ENCODE data around the gene KCNH5.
"Not testable (repeated sequence)": the region's sequence is repeated elsewhere in the genome, so short reads cannot be mapped to it uniquely, and the experiment has no call there.

KCNH5 gene

DNA sequence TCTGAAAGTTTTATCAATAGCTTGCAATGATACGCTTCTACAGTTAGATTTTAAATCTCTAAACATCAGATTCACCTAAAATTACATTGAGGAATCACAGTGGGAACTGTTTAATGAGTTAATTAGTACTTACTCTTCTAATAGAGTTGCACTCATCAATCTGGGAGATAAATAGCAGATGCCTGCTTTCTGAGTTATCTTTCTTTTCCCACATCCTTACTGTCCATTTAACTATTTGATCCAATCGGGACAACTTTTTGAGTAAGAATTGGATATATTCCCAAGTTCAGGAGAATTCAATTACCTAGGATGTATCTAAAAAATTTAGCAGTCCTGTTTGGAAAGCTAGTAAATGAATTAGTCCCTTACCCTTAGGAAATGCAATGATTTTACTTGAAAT is 162.3 kb downstream of the KCNH5 start:
- no peak for DNase-seq (ENCODE audit: low read depth in 2 of 2)

DNA sequence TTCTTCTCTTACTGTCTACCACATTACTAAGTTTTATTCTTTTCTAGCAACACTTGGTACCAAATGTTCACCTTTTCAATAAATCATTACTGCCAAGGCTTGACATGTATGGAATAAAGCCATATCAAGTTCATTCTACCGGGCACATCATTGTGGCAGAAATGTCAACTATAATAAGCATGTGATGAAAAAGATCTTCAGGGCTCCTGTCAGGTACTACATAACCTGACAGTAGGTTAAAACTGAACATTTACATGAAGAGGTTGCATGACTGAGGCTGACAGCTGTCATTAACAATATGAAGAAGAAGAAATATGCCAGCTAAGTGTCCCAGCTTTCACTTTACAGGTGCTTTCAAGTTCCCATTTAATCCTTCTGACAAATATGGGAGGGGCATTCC is 178.9 kb downstream of the KCNH5 start:
- DNase-seq (ENCODE audit: low read depth in 2 of 2): no peak

DNA sequence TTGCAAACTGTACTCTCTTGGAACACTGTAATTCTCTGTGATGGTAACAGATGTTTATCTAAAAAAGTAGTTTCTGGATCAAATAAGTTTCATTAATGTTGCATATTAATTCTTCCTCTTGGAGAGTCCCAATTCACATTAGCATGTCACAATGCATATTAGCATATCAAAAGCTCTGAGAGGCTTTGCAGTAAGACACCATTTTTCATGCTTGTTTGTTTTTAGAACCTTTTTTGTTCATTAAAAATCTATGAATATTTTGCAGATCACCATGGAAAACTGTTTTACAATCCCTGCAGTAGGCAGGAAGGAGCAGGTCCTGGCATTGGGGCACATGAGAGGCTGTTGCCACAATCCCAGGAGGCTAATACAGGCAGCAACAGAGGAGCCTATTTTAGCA is 180.7 kb downstream of the KCNH5 start:
- DNase-seq (ENCODE audit: low read depth in 2 of 2): no peak

DNA sequence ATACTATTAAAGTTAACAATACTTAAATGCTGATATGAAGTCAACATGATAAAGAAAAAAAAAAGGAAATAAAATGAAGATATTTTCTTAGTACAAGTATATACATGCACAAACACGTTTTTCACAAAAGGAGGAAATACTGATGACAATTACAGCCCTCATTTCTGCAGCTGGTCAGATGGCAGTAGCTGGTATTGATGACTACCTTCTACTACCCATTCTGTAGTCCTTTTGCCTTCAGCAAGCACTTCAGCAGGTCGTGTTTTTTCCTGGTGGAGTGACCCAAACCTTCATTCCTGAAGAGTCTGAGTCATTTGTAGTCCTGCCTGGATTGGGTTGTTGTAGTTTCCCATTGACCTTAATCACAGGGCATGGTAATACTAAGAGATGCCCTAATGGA is 187.2 kb downstream of the KCNH5 start:
- DNase-seq (ENCODE audit: low read depth in 2 of 2): not testable (repeated sequence)

DNA sequence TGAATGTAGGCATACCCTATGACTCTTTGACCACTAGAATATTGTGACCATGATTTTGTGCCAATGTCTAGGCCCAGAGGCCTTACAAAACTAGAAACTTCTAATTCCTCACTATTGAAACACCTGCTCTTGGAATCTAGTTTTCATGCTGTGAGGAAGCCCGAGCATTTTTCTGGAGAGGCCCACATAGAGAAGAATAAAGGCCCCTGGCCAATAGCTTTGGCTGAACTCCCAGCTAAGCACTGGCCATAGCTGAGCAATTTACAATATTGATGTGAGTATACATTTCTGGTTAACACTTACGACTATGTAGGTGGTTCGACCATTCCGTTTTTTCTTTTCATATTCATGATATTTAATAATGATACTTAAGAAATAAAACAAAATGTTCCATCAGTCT is 190.3 kb downstream of the KCNH5 start:
- DNase-seq (ENCODE audit: low read depth in 2 of 2): no peak

DNA sequence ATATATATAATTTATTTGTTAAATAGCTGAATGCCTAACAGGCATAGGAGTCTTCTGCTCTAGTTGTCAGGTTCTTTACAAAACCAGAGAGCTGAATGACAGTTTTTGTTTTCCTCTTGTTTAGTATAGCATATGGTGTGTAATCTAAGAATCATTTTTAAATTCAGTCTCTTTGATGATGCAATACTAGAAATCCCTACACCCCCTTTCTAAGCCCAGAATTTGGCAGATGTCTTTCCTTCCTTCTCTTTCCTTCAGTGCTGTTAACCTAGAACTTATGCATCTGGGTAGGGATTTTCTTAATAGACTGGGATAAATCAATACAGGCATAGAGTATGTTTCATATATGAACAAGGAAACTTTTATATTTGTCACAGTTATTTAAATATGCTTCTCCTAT is 198.1 kb downstream of the KCNH5 start:
- DNase-seq (ENCODE audit: low read depth in 2 of 2): no peak

DNA sequence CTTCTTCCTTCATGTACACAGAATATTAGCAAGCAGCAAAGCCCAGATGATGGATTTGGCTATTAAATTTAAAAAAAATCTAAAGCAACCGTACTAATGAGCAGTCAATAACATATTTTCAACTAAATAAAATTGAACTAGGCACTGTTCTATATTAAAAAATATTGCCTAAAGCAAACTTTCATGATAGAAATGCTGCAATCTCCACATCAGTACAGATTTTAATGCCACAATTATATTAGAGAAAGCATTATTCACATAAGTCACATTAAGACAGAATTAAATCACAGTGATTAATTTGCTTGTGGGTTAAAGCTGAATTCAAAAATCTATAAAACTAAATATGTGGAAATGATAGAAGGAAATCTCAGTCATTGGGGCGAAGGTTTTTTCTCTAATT is 200.7 kb downstream of the KCNH5 start:
- no peak for DNase-seq (ENCODE audit: low read depth in 2 of 2)

DNA sequence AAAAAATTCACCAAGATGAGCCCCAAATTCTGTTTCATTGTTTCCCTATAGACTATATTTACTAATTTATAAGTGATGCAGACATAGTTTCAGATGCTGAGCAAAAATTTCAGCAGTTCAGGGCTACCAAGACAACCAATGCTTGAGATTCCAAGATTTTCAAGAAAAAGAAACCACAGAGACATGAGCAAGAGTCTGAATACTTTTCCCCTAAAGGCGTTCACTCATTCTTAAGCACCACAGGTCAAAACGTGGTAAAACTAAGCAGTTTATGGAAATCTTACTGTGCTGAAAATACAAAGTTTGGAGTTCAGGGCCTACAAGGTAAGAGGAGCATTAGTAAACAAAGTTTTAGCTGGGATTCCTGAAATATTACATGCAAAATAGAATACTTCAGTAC is 221.2 kb downstream of the KCNH5 start:
- no peak for DNase-seq (ENCODE audit: low read depth in 2 of 2)

DNA sequence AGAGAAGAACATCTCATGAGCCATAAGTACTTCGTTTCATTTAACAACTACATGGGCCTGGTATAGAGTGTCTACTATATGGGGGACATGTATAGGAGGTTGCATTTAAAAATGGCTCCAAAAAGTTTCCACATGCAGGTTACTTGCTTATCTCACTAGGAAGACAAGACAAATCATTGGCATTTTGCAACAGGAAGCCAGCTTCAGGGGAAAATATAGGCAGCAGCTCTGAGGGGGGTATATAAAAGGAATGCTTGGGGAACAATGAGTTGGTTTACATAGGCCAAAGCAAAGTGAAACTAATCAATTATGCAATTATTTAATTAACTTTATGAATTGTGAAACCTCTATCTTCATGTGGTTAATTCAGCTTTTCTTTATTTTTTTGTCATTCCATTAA is 225.3 kb downstream of the KCNH5 start:
- no peak for DNase-seq (ENCODE audit: low read depth in 2 of 2)

DNA sequence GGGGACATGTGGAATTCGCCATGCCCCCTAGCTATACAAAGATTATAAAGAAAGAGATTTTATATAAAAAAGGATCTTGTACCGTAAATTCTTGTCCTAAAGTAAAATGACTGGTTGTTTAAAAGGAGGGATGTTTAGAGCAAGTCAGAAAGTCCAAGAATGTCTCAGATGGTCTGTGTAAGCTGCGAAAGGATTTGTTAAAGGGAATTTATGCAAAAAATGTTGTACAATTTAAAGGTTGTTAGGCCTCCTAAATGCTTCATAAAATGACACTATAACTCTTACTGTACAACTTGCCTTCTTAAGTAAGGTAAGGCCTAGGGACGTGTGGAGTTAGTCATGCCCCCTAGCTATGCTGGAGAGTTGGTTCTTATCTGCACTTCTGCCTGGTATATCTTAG is 237.6 kb downstream of the KCNH5 start:
- no peak for DNase-seq (ENCODE audit: low read depth in 2 of 2)

DNA sequence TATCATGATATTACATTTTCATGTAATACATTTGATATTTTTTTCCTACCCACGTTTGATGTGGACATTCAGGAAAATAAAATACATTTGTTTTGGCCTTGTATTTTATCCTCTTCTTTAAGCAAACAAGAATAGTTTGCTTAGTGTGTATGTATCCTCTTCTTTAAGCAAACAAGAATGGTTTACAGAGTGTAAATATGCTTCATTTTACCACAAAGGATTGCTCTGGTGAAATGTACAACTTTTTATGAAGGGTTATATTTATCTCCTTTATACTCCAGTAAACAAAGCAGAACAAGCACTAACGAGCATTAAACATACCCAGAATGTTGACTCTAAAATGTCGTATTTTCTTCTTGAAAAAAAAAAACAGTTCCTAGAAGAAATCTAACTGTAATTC is 244.7 kb downstream of the KCNH5 start:
- DNase-seq (ENCODE audit: low read depth in 2 of 2): no peak

DNA sequence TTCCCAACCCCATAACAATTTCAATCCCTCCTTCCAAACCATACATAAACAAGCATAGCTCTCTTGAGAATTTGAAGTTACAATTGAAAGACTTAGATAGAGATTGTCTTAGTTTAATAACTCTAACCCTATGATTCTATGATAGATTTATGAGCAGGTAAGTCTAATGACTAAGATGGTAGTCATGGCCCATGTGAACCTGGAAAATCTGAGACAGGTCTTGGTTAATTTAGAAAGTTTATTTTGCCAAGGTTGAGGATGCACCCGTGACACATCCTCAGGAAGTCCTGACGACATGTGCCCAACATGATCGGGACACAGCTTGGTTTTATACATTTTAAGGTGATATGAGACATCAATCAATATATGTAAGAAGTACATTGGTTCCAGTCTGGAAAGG is 248.8 kb downstream of the KCNH5 start:
- DNase-seq (ENCODE audit: low read depth in 2 of 2): no peak

DNA sequence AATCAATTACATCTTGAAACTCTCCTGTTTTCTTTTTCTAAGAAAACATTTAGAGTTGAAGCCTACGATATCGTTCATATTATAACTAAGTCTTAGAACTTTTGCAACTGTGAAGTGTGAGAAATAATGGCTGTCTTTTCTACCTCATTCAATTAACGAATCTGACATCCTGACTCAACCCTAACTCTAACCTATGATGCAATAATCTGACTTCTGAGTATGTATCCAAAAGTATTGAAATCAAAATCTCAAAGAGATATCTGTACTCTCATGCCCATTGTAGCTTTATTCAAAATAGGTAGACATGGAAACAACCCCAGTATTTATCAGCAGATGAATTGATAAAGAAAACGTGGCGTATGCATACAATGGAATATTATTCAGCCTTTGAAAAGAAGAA is 252.7 kb downstream of the KCNH5 start:
- no peak for DNase-seq (ENCODE audit: low read depth in 2 of 2)

DNA sequence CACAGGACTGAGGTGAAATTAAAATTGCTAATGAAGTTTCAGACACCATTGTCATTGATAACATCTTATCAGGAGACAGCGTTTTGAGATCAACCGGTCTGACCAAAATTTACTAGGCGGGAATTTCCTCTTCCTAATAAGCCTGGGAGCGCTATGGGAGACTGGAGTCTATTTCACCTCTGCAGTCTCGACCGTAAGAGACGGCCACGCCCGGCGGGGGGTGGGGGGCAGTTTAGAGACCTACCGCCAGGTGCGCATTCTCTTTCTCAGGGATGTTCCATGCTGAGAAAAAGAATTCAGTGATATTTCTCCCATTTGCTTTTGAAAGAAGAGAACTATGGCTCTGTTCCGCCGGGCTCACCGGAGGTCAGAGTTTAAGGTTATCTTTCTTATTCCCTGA is 263.9 kb downstream of the KCNH5 start:
- DNase-seq (ENCODE audit: low read depth in 2 of 2): not testable (repeated sequence)

DNA sequence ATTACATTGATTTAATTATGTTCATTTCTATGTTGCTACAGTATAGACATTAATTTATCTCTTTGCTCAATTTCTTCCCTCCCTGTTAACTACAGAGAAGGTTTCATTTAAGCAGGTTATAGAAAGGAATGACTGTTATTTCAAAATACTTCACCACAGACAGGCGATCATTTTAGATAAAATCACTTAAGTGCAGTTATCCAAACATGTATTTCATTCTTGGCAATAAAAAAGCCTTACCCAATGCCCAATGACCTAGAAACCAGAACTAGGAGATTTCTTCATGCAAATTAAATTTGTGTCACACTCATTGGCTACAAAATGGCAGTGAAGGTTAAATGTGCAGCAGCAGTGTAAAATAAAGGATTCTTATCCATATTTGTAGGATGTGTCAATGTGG is 266.4 kb downstream of the KCNH5 start:
- no peak for DNase-seq (ENCODE audit: low read depth in 2 of 2)

DNA sequence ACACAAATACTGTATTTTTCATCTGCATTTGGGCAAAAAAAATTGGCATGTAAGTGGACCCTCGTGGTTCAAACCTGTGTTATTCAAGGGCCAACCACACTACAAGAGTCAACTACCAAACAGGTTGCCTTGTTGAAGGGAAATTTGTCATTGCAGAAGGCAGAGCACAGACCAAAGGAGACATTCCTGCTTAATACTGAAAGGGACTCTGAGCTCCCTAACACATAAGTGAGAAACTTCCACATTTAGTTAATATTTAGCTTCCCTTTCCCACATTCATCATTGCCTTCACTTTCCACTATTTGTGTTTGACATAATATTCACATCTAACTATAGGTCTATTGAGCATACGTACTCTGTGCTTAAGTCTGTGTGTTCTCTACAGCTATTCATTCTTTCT is 266.9 kb downstream of the KCNH5 start:
- no peak for DNase-seq (ENCODE audit: low read depth in 2 of 2)

DNA sequence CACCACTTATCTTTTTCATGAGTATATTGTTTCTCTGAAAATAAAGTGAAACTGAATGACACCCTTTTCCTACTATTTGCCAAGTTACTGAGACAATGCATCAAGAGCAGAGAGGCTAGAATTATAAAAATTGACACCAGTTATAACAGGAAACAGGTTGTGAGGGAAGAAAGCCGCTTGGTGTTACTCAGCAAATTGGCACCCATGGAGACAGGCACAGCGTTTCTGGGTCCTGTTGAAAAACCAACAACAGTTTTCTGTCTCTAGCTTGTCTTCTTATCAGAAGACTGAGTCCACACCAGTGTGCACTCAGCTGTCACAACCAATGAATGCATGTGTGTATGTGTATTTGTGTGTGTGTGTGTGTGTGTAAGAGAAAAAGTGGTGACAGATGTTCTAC is 267.7 kb downstream of the KCNH5 start:
- DNase-seq (ENCODE audit: low read depth in 2 of 2): no peak

DNA sequence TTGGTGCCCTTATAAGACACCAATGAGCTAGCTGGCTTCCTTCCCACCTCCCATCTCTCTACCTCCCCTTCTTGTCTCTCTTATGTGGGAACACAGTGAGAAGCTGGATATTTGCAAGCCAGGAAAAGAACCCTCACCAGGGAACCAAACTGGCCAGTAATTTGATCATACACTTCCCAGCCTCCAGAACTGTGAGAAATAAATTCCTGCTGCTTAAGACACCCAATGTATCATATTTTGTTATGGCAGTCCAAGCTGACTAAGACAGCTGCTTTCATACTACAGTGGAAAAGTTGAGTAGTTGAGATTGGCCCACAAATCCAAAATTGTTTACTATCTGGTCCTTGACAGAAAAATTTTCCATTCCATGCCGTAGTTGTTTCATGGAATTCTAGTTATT is 269.0 kb downstream of the KCNH5 start:
- DNase-seq (ENCODE audit: low read depth in 2 of 2): no peak

DNA sequence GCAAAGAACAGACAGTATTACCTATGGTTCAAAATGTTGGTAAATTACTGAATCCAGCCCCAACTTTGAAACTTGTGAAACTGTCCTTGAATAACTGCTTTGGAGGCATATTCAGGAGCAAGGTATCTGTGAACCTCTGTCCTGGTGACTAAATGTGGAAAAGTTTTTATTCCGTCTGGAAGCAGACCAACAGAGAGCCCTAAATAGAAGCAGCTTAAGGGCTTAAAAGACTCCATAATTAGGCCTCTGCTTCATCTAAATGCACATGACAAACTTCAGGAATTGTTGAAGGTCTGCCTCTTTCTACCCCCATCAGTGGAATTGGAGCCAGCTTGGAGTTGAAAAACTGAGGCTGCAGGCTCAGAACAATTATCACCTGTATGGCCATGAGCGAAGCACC is 276.5 kb downstream of the KCNH5 start:
- no peak for DNase-seq (ENCODE audit: low read depth in 2 of 2)

DNA sequence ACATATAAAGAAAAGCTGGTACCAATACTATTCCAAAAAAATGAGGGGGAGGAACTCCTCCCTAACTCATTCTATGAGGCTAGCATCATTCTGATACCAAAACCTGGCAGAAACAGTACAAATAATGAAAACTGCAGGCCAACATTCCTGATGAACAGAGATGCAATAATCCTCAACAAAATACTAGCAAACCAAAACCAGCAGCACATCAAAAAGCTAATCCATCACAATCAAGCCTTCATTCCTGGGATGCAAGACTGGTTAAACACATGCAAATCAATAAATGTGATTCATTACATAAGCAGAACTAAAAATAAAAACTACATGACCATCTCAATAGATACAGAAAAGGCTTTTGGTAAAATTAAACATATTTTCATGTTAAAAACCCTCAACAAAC is 281.3 kb downstream of the KCNH5 start:
- no peak for DNase-seq (ENCODE audit: low read depth in 2 of 2)

DNA sequence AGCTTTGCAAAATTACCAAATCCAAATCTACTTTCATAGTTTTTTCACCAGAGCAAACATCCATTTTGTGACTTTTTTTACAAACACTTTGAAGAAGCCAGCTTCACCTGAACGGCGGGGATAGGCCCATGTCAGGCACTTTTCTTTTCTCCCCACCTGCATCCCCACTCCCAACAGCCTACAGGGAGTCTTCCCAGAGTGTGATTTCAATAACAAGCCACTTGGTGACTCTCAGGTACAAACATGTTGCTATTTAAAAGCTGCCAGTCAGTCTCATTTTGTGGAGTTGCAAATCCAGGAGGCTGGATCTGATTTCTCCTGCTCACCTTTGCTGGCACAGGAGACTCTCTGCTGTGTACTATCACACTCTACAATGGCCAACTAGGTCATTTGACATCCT is 285.5 kb downstream of the KCNH5 start:
- DNase-seq (ENCODE audit: low read depth in 2 of 2): no peak

DNA sequence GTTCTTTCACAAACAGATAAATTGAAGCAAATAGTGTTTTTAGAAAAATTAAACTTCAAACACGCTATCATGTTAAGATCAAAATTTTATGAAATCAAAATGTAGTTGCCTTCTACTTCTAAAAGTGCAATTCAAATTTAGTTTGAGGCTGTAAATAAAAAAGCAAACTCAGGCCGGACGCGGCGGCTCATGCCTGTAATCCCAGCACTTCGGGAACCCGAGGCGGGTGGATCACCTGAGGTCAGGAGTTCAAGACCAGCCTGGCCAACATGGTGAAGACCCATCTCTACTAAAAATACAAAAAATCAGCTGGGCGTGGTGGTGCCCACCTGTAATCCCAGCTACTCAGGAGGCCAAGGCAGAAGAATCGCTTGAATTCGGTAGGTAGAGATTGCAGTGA is 298.4 kb downstream of the KCNH5 start:
- DNase-seq (ENCODE audit: low read depth in 2 of 2): not testable (repeated sequence)

DNA sequence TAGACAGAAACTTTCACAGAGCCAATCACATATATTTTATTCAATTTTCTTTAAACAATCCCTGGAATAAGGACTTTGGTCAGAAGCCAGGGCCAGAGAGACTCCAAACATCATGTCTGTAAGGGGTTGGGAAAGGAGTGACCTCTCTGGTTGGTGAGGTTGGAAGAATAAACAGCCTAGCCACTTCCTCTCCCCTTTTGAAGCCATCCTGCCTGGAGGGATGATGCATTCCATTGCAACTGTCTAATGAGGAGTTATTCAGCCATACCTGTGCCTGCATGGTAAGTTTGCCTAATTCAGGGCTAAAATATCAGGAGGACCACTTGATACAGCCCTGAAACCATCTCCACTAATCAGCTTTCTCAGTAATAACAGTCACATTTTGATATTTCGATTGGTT is 299.8 kb downstream of the KCNH5 start:
- no peak for DNase-seq (ENCODE audit: low read depth in 2 of 2)

DNA sequence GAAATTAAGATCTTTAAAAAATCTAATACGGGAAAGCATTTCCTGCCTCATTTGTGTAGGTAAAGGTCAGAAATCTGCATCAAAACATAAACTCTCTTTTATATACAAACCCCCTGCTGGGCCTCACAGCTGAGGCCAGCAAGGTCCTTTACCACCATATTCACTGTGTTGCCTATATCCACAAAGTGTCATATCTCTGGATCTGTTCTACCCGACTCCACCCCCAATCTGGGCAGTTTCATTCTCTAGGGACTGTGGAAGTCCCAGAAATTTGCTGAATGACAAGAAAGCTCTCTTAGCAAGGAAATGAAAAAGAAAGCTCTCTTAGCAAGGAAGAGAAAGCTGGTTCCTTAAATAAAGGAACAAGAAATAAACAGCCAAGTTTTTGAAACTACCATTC is 301.7 kb downstream of the KCNH5 start:
- DNase-seq (ENCODE audit: low read depth in 2 of 2): no peak

DNA sequence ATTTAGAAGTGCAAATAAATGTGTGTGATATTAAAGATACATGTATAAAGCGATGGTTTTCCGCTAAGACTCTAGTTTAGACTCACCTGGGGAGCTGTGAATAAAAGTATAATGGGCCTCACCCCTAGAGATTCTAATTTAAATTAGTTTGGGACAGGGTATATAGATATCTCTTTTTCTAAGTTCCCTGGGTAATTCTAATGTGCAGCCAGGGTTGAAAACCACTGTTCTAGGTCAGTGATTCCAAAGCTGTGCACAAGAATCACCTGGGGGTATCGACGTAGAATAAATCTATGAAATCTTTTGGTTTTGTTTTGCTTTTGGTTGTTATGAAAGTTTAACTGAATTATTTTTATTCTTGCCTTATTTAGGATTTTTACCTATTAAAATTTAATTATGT is 302.1 kb downstream of the KCNH5 start:
- DNase-seq (ENCODE audit: low read depth in 2 of 2): no peak

Data from stimulated activated CD8-positive, alpha-beta memory T cell treated with anti-CD3 and anti-CD28 coated beads, Interleukin-7, amount 100 ng/mL, for 1 hour (primary cell).